Neural cell (in vitro differentiated cells): ENCODE data around the gene GSC2.

Source experiments
- EP300 ChIP-seq: fragments of 450-650 bp; conservative IDR thresholded peaks from 2 replicates; pipeline ENCODE4 v1.6.1; 2014; ENCODE audit warnings: antibody characterized with exemption, mild to moderate bottlenecking, moderate library complexity; ENCODE audit not compliant: poor library complexity, severe bottlenecking
- EZH2 ChIP-seq: fragments of 200-600, 300-800 bp; shearing (Covaris generic), sonication (generic); IDR thresholded peaks from 2 replicates; pipeline ENCODE4 v1.6.1; 2014; ENCODE audit warnings: antibody characterized with exemption, low read length, borderline replicate concordance, mild to moderate bottlenecking; ENCODE audit not compliant: insufficient read depth, poor library complexity, severe bottlenecking
- POLR2AphosphoS5 ChIP-seq: IDR thresholded peaks from 2 replicates; pipeline ENCODE4 v1.6.1; 2012
- SMC3 ChIP-seq: fragments of 450-650 bp; conservative IDR thresholded peaks from 2 replicates; pipeline ENCODE4 v1.6.1; 2014; ENCODE audit warnings: antibody characterized with exemption, mild to moderate bottlenecking, moderate library complexity; ENCODE audit not compliant: poor library complexity
- TAF1 ChIP-seq: IDR thresholded peaks from 2 replicates; pipeline ENCODE4 v1.6.1; 2012; ENCODE audit warnings: low read depth
- TF ChIP-seq, protein P1 (sequence below): fragments of 450-650 bp; IDR thresholded peaks from 2 replicates; pipeline ENCODE4 v1.5.1; 2014; ENCODE audit warnings: antibody characterized with exemption, mild to moderate bottlenecking, moderate library complexity; ENCODE audit not compliant: poor library complexity, severe bottlenecking
- TF ChIP-seq, protein P2 (sequence below): IDR thresholded peaks from 2 replicates; pipeline ENCODE4 v1.6.1; 2012; ENCODE audit warnings: borderline replicate concordance

DNA sequence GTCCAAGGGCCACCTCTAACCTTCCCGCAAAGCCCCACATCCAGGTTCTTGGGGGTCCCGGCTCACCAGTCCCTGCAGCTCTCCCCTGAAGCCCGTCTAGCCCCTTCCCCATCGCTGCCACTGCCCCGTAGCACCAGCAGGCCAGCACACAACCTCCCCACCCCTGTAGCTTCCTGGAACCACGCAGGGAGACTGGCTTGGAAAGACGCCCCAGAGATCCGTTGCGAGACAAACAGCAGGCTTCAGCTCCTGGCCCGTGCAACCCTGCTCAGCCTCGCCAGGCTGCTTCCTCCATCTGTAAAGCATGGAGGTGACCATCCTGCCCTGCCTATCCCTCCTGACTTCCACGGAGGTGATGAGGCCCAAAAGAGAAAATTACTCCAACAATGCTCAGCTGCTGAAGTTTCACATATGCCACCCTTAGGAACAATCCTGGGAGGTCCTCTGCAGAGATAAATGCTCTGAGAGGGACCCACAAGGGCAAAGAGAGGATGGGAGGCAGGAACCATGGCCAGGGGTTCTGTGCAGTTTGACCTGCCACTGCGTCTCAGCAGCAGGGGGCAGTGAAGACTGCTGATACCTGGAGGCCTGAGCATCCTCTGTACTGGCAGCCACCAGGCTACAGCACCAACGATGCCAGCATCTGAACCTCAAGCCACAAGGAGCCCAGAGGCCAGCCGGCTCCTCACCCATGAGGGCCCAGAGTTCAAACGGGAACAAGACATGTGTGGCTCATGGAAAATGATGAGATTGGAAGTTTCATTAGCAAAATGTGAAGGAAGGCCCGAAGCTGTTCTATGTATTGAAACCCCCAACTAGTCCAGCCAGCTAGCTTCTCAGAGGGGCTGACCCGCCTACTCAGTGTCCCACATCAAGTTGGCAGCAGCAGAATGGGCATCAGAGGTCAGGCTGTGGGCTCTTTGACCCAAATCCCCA lies 44.0 kb downstream of the GSC2 start:
- TF ChIP-seq, protein P1, sequence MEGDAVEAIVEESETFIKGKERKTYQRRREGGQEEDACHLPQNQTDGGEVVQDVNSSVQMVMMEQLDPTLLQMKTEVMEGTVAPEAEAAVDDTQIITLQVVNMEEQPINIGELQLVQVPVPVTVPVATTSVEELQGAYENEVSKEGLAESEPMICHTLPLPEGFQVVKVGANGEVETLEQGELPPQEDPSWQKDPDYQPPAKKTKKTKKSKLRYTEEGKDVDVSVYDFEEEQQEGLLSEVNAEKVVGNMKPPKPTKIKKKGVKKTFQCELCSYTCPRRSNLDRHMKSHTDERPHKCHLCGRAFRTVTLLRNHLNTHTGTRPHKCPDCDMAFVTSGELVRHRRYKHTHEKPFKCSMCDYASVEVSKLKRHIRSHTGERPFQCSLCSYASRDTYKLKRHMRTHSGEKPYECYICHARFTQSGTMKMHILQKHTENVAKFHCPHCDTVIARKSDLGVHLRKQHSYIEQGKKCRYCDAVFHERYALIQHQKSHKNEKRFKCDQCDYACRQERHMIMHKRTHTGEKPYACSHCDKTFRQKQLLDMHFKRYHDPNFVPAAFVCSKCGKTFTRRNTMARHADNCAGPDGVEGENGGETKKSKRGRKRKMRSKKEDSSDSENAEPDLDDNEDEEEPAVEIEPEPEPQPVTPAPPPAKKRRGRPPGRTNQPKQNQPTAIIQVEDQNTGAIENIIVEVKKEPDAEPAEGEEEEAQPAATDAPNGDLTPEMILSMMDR: no peak
- TF ChIP-seq, protein P2, sequence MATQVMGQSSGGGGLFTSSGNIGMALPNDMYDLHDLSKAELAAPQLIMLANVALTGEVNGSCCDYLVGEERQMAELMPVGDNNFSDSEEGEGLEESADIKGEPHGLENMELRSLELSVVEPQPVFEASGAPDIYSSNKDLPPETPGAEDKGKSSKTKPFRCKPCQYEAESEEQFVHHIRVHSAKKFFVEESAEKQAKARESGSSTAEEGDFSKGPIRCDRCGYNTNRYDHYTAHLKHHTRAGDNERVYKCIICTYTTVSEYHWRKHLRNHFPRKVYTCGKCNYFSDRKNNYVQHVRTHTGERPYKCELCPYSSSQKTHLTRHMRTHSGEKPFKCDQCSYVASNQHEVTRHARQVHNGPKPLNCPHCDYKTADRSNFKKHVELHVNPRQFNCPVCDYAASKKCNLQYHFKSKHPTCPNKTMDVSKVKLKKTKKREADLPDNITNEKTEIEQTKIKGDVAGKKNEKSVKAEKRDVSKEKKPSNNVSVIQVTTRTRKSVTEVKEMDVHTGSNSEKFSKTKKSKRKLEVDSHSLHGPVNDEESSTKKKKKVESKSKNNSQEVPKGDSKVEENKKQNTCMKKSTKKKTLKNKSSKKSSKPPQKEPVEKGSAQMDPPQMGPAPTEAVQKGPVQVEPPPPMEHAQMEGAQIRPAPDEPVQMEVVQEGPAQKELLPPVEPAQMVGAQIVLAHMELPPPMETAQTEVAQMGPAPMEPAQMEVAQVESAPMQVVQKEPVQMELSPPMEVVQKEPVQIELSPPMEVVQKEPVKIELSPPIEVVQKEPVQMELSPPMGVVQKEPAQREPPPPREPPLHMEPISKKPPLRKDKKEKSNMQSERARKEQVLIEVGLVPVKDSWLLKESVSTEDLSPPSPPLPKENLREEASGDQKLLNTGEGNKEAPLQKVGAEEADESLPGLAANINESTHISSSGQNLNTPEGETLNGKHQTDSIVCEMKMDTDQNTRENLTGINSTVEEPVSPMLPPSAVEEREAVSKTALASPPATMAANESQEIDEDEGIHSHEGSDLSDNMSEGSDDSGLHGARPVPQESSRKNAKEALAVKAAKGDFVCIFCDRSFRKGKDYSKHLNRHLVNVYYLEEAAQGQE: no peak
- TF ChIP-seq EZH2 (no peak), POLR2AphosphoS5 (no peak), TAF1 (no peak), EP300 (no peak), SMC3 (no peak)
